Measurements from ENCODE around the gene NT5E. TPM values are rescaled to one million over a fixed set of nuclear protein-coding genes. Genes with fewer than 3 reads are reported as not detected.

The NT5E gene
- total and polyA plus RNA-seq, 4 donors, result 13.5 to 51.5 (median 34.1) TPM

DNA sequence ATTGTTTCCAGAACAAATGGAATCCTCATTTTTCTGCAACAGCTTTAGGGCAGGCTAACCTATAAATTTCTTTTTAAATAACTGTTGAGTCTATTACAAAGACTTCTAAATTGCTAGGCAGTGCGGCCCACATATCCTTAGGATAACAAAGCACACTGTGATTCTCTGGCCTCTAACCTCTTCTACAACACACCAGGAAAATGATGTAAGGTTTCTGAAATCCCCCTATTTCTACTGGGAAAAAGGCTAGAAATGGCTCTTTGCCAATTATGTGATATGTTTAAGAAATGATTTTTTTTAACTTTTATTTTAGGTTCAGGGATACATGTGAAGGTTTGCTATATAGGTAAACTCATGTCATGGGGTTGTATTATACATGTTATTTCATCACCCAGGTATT, 17.3 kb upstream of the NT5E start:
- 97% methylated on average over 1 of the region's 1 CpG for WGBS
- no peaks in the 10 kb centered on the region for H3K36me3 ChIP-seq (ENCODE audit: control insufficient read depth in 4 of 4, insufficient read depth in 3 of 4, low read depth in 1 of 4, low read length in 3 of 4)
- H3K9ac ChIP-seq (ENCODE audit: low read depth in 1 of 2, low read length in 2 of 2), result no peak overlapping the region
- no peak overlapping the region for H3K27ac ChIP-seq (ENCODE audit: low read depth in 1 of 2, low read length in 2 of 2)
- H3K9me3 ChIP-seq (ENCODE audit: control insufficient read depth in 4 of 4, low read length in 3 of 4), result no peaks in the 10 kb centered on the region
- no peak for TF ChIP-seq GABPA (IDR thresholded peaks at IDR 0.05 in 1 of 2, conservative IDR thresholded peaks at IDR 0.05 in 1 of 2)
- no peak for TF ChIP-seq RXRA (IDR thresholded peaks at IDR 0.05)
- TF ChIP-seq, protein P1, sequence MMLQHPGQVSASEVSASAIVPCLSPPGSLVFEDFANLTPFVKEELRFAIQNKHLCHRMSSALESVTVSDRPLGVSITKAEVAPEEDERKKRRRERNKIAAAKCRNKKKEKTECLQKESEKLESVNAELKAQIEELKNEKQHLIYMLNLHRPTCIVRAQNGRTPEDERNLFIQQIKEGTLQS (IDR thresholded peaks at IDR 0.05), result no peak
- TF ChIP-seq HNF4G (IDR thresholded peaks at IDR 0.05), result no peak
- TF ChIP-seq, protein P2, sequence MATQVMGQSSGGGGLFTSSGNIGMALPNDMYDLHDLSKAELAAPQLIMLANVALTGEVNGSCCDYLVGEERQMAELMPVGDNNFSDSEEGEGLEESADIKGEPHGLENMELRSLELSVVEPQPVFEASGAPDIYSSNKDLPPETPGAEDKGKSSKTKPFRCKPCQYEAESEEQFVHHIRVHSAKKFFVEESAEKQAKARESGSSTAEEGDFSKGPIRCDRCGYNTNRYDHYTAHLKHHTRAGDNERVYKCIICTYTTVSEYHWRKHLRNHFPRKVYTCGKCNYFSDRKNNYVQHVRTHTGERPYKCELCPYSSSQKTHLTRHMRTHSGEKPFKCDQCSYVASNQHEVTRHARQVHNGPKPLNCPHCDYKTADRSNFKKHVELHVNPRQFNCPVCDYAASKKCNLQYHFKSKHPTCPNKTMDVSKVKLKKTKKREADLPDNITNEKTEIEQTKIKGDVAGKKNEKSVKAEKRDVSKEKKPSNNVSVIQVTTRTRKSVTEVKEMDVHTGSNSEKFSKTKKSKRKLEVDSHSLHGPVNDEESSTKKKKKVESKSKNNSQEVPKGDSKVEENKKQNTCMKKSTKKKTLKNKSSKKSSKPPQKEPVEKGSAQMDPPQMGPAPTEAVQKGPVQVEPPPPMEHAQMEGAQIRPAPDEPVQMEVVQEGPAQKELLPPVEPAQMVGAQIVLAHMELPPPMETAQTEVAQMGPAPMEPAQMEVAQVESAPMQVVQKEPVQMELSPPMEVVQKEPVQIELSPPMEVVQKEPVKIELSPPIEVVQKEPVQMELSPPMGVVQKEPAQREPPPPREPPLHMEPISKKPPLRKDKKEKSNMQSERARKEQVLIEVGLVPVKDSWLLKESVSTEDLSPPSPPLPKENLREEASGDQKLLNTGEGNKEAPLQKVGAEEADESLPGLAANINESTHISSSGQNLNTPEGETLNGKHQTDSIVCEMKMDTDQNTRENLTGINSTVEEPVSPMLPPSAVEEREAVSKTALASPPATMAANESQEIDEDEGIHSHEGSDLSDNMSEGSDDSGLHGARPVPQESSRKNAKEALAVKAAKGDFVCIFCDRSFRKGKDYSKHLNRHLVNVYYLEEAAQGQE (IDR thresholded peaks at IDR 0.05), result no peak
- H3K4me1 ChIP-seq (ENCODE audit: control insufficient read depth in 4 of 4, insufficient read depth in 4 of 4, low read length in 3 of 4), result no peaks in the 10 kb centered on the region
- no peak overlapping the region for H3K4me3 ChIP-seq (ENCODE audit: low read depth in 1 of 3, low read length in 3 of 3)
- DNase-seq (ENCODE audit: low spot score), result no peak
- H3K27me3 ChIP-seq (ENCODE audit: control insufficient read depth in 4 of 4, insufficient read depth in 4 of 4, low read length in 3 of 4), result no peaks in the 10 kb centered on the region

DNA sequence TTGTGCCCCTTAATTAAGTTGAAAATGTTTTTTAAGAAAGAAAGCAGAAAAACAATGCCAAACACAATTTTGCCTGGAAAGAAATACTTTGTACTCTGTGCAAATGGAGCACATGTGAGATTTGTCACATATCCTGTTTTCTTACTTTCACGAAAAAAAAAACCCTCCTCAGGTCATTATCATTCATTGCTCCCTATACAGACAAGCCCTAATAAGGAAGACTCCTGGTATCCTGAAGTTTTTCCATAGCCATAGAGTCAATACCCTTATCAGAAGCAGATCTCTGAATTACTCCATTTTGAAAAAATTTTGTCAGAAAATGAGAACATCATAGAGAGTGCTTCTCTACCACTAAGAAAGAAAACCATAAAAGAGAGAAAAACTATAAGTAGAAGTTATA, 14.0 kb upstream of the NT5E start:
- DNase-seq (ENCODE audit: low spot score), result no peak
- Histone ChIP-seq H3K27ac (ENCODE audit: low read depth in 1 of 2, low read length in 2 of 2) (no peak overlapping the region), H3K4me1 (ENCODE audit: control insufficient read depth in 4 of 4, insufficient read depth in 4 of 4, low read length in 3 of 4) (no peaks in the 10 kb centered on the region), H3K27me3 (ENCODE audit: control insufficient read depth in 4 of 4, insufficient read depth in 4 of 4, low read length in 3 of 4) (no peaks in the 10 kb centered on the region), H3K36me3 (ENCODE audit: control insufficient read depth in 4 of 4, insufficient read depth in 3 of 4, low read depth in 1 of 4, low read length in 3 of 4) (no peaks in the 10 kb centered on the region), H3K4me3 (ENCODE audit: low read depth in 1 of 3, low read length in 3 of 3) (no peak overlapping the region), H3K9ac (ENCODE audit: low read depth in 1 of 2, low read length in 2 of 2) (no peak overlapping the region), H3K9me3 (ENCODE audit: control insufficient read depth in 4 of 4, low read length in 3 of 4) (no peaks in the 10 kb centered on the region)
- WGBS, result 54% methylated on average over 1 of the region's 1 CpG
- TF ChIP-seq JUND (IDR thresholded peaks at IDR 0.05), result no peak
- no peak for TF ChIP-seq SP1 (IDR thresholded peaks at IDR 0.05)
- TF ChIP-seq, protein P2 (IDR thresholded peaks at IDR 0.05), result no peak
- no peak for TF ChIP-seq FOXA2 (IDR thresholded peaks at IDR 0.05)
- TF ChIP-seq TAF1 (conservative IDR thresholded peaks at IDR 0.05), result no peak
- no peak for TF ChIP-seq EGR1 (IDR thresholded peaks at IDR 0.05; ENCODE audit: low read depth in 2 of 2)
- no peak for TF ChIP-seq NR2F2 (IDR thresholded peaks at IDR 0.05)

- H3K9ac ChIP-seq (ENCODE audit: low read depth in 1 of 2, low read length in 2 of 2), result no peak overlapping the region
- H3K9me3 ChIP-seq (ENCODE audit: control insufficient read depth in 4 of 4, low read length in 3 of 4), result no peaks in the 10 kb centered on the region
- H3K36me3 ChIP-seq (ENCODE audit: control insufficient read depth in 4 of 4, insufficient read depth in 3 of 4, low read depth in 1 of 4, low read length in 3 of 4), result no peaks in the 10 kb centered on the region
- no peak overlapping the region for H3K4me3 ChIP-seq (ENCODE audit: low read depth in 1 of 3, low read length in 3 of 3)
- no peaks in the 10 kb centered on the region for H3K27me3 ChIP-seq (ENCODE audit: control insufficient read depth in 4 of 4, insufficient read depth in 4 of 4, low read length in 3 of 4)
- 83% methylated on average over 1 of the region's 1 CpG for WGBS
- no peak overlapping the region for H3K27ac ChIP-seq (ENCODE audit: low read depth in 1 of 2, low read length in 2 of 2)
- no peaks in the 10 kb centered on the region for H3K4me1 ChIP-seq (ENCODE audit: control insufficient read depth in 4 of 4, insufficient read depth in 4 of 4, low read length in 3 of 4)
- DNase-seq (ENCODE audit: low spot score), result no peak
- no peak for TF ChIP-seq HNF4G (IDR thresholded peaks at IDR 0.05)
- no peak for TF ChIP-seq YY1 (IDR thresholded peaks at IDR 0.05)
- TF ChIP-seq HNF4A (conservative IDR thresholded peaks at IDR 0.05), result no peak
- TF ChIP-seq, protein P2 (IDR thresholded peaks at IDR 0.05), result no peak
- no peak for TF ChIP-seq SP1 (IDR thresholded peaks at IDR 0.05)
- no peak for TF ChIP-seq RAD21 (IDR thresholded peaks at IDR 0.05)
- TF ChIP-seq CTCF (IDR thresholded peaks at IDR 0.05; ENCODE audit: low read depth, low read length, missing input control), result no peak
- TF ChIP-seq, protein P1 (IDR thresholded peaks at IDR 0.05), result no peak
These were observed 13.5 kb upstream of the NT5E start for GRCh38 chr6:85436411-85436810.
